OCI-LY7 (cell line): ENCODE data around the gene METTL4. TPM values are rescaled to one million over a fixed set of nuclear protein-coding genes. Genes with fewer than 3 reads are reported as not detected.
A peak's percentile ranks its signal among the peaks of the same experiment; 100 is the strongest.

Experiments
- BruUV-seq: library from RNA; stranded (reverse); fragments of 400-500 nt; replicated peaks from 2 replicates; lab custom pipeline; 2021; lab: Mats Ljungman, UMichigan
- CTCF ChIA-PET: fragments of 300-600 bp; sonication (Branson Sonifier 250); formaldehyde crosslinking; loops from one replicate; lab custom pipeline; 2022; ENCODE audit warnings: antibody characterized with exemption; ENCODE audit not compliant: unreplicated experiment; lab: Charles Lee
- POLR2A ChIA-PET: fragments of 300-600 bp; sonication (Branson Sonifier 250); formaldehyde crosslinking; loops from one replicate; lab custom pipeline; 2022; ENCODE audit warnings: antibody characterized with exemption; lab: Charles Lee
- DNase-seq: peaks from one replicate; pipeline ENCODE4 v3.0.0-alpha.2; 2015; ENCODE audit warnings: low spot score
- H2AFZ ChIP-seq: fragments of 200-600 bp; sonication (generic), shearing (Covaris generic); 2 replicates; pipeline ENCODE4 v1.6.1; 2014; ENCODE audit warnings: mild to moderate bottlenecking, antibody characterized with exemption, low read length, moderate library complexity
- H3K27ac ChIP-seq: fragments of 200-600 bp; sonication (generic); 2 replicates; pipeline ENCODE4 v1.5.1; 2014; ENCODE audit warnings: mixed run types, low read depth, mild to moderate bottlenecking, moderate library complexity, low read length, inconsistent platforms; ENCODE audit not compliant: poor library complexity, severe bottlenecking
- H3K36me3 ChIP-seq: fragments of 200-600 bp; sonication (generic); 2 replicates; pipeline ENCODE4 v1.6.1; 2014; ENCODE audit warnings: mild to moderate bottlenecking, antibody characterized with exemption, low read length, moderate library complexity, mixed read lengths; ENCODE audit not compliant: insufficient read depth
- H3K4me1 ChIP-seq: fragments of 200-600 bp; sonication (generic); 2 replicates; pipeline ENCODE4 v1.5.1; 2014; ENCODE audit warnings: mild to moderate bottlenecking, low read length; ENCODE audit not compliant: insufficient read depth, poor library complexity, severe bottlenecking
- H3K4me2 ChIP-seq: fragments of 200-600 bp; sonication (generic); 2 replicates; pipeline ENCODE4 v1.6.1; 2014; ENCODE audit warnings: mild to moderate bottlenecking, low read length
- H3K4me3 ChIP-seq: fragments of 200-600 bp; sonication (generic); 2 replicates; pipeline ENCODE4 v1.5.1; 2014; ENCODE audit warnings: mild to moderate bottlenecking, low read depth, low read length; ENCODE audit not compliant: poor library complexity, severe bottlenecking
- H3K79me2 ChIP-seq: fragments of 200-600 bp; sonication (generic); 2 replicates; pipeline ENCODE4 v1.6.1; 2016; ENCODE audit warnings: low read depth, mild to moderate bottlenecking, low read length, moderate library complexity, mixed read lengths; ENCODE audit not compliant: insufficient read depth
- H3K9me2 ChIP-seq: fragments of 200-600 bp; sonication (generic); 2 replicates; pipeline ENCODE4 v1.6.1; 2016; ENCODE audit warnings: mild to moderate bottlenecking, low read length, mixed read lengths; ENCODE audit not compliant: insufficient read depth
- H3K9me3 ChIP-seq: fragments of 200-600 bp; sonication (generic); 2 replicates; pipeline ENCODE4 v1.6.1; 2014; ENCODE audit warnings: mild to moderate bottlenecking, mixed run types, low read length, mixed read lengths
- H4K20me1 ChIP-seq: fragments of 200-600 bp; sonication (generic); 2 replicates; pipeline ENCODE4 v1.6.1; 2014; ENCODE audit warnings: mild to moderate bottlenecking, antibody characterized with exemption, low read length, moderate library complexity, mixed read lengths; ENCODE audit not compliant: insufficient read depth
- CTCF ChIP-seq: fragments of 200-600 bp; sonication (generic); conservative IDR thresholded peaks from 2 replicates; pipeline ENCODE4 v1.5.1; 2014; ENCODE audit warnings: mild to moderate bottlenecking, antibody characterized with exemption, low read length, moderate library complexity, mixed read lengths
- EZH2phosphoT487 ChIP-seq: fragments of 200-600 bp; sonication (generic); IDR thresholded peaks from 2 replicates; pipeline ENCODE4 v1.6.1; 2018; ENCODE audit warnings: low read depth, borderline replicate concordance, mild to moderate bottlenecking, mixed run types, antibody characterized with exemption, low read length, moderate library complexity, mixed read lengths
- intact Hi-C: fragments of 100-400 bp; cut with micrococcal nuclease; formaldehyde crosslinking; loops from one replicate; pipeline ENCODE4 v1.10.0; 2022; ENCODE audit not compliant: unreplicated experiment
- total RNA-seq, 2 experiments: library from RNA; depleted of rRNA in 1 of 2; stranded (reverse); fragments of >200 nt in 1 of 2; shearing (Covaris generic) in 1 of 2; gene quantifications; 2 replicates each; pipeline ENCODE4 v1.2.3, GENCODE V29; 2014 to 2022

METTL4 gene
- total RNA-seq, 2 experiments from 2014 or later, result 11.8 to 23.7 TPM

GRCh38 chr18:2569338-2570207, 1.7 kb downstream of the METTL4 start:
- H2AFZ ChIP-seq, result peak overlapping the region; percentile 66
- no peak for DNase-seq
- H3K9me2 ChIP-seq, result no peaks in the 10 kb centered on the region
- TF ChIP-seq CTCF, result no peak
- TF ChIP-seq EZH2phosphoT487, result no peak
- H3K79me2 ChIP-seq, result peaks cover 55% of the 10 kb centered on the region
- ChIA-PET CTCF (no interaction called here), POLR2A (interaction anchor here (0.7 to 1.2 kb wide), 4 partner anchors 11 to 390 kb away, joined by 3 to 4 read pairs (median 4); no protein-coding TSS in a partner anchor)
- H3K4me3 ChIP-seq, result peak overlapping the region; percentile 84
- intact Hi-C loops, result loop anchor here (2.0 to 5.0 kb wide), 2 partner anchors 67 to 678 kb away; partner anchors contain the start of gene MYL12A
- H4K20me1 ChIP-seq, result peaks cover 4% of the 10 kb centered on the region; the same call in 1 of the 2 replicates
- no peaks in the 10 kb centered on the region for H3K9me3 ChIP-seq
- no TSS peak for BruUV-seq
- peak overlapping the region; percentile 95 for H3K4me2 ChIP-seq
- H3K36me3 ChIP-seq, result peaks cover 56% of the 10 kb centered on the region
- peaks cover 19% of the 10 kb centered on the region for H3K4me1 ChIP-seq
- peak overlapping the region; percentile 78 for H3K27ac ChIP-seq

- Histone ChIP-seq H3K4me1 (peaks cover 13% of the 10 kb centered on the region), H4K20me1 (no peaks in the 10 kb centered on the region; the same call in 1 of the 2 replicates), H3K4me3 (no peak overlapping the region), H3K4me2 (no peak overlapping the region), H3K79me2 (peaks cover 47% of the 10 kb centered on the region), H3K9me2 (no peaks in the 10 kb centered on the region), H3K27ac (no peak overlapping the region), H3K9me3 (no peaks in the 10 kb centered on the region), H2AFZ (no peak overlapping the region), H3K36me3 (peaks cover 56% of the 10 kb centered on the region)
- POLR2A ChIA-PET, result interaction anchor here (0.8 kb wide), 2 partner anchors 11 to 43 kb away, joined by 3 to 4 read pairs; no protein-coding TSS in a partner anchor
- TF ChIP-seq CTCF (no peak), EZH2phosphoT487 (no peak)
- no peak for DNase-seq
- CTCF ChIA-PET, result no interaction called here
- no TSS peak for BruUV-seq
- intact Hi-C loops, result no loop called here
These were observed 2.7 kb downstream of the METTL4 start for GRCh38 chr18:2568605-2569004.
